Neural progenitor cell (in vitro differentiated cells): Measurements from ENCODE around the gene CBR3.

Source experiments
- CTCF ChIP-seq: fragments of 200-600 bp; sonication (generic); IDR thresholded peaks from 2 replicates; pipeline ENCODE4 v1.5.1; 2017; ENCODE audit warnings: antibody characterized with exemption, mild to moderate bottlenecking
- EZH2 ChIP-seq: fragments of 200-600 bp; sonication (generic); IDR thresholded peaks from 2 replicates; pipeline ENCODE4 v1.6.1; 2017; ENCODE audit warnings: antibody characterized with exemption, mild to moderate bottlenecking, moderate library complexity
- EZH2phosphoT487 ChIP-seq: fragments of 200-600 bp; sonication (generic); IDR thresholded peaks from 2 replicates; pipeline ENCODE4 v1.6.1; 2017; ENCODE audit warnings: antibody characterized with exemption

- no peak for TF ChIP-seq CTCF
- no peak for TF ChIP-seq EZH2
- TF ChIP-seq EZH2phosphoT487 = no peak
These were observed 55.9 kb downstream of the CBR3 start for GRCh38 chr21:36190736-36191135.
